Prostate gland (tissue), 2 donors: ENCODE results near the gene NTMT1.

Experiments used
- POLR2A ChIP-seq: fragments of 450-650 bp; IDR thresholded peaks from one replicate; pipeline ENCODE4 v1.6.1; 2016; ENCODE audit warnings: antibody characterized with exemption, mild to moderate bottlenecking
- TF ChIP-seq, protein P1 (sequence below), 4 experiments: fragments of 200-600 bp in 2 of 4; fragments of 450-650 bp in 2 of 4; sonication (generic) in 2 of 4; IDR thresholded peaks; 1 replicate in 3 of 4; 2 replicates in 1 of 4; pipeline ENCODE4 v1.5.1; 2016 to 2019; ENCODE audit warnings: antibody characterized with exemption in 4 of 4, mild to moderate bottlenecking in 2 of 4, moderate library complexity in 2 of 4

DNA sequence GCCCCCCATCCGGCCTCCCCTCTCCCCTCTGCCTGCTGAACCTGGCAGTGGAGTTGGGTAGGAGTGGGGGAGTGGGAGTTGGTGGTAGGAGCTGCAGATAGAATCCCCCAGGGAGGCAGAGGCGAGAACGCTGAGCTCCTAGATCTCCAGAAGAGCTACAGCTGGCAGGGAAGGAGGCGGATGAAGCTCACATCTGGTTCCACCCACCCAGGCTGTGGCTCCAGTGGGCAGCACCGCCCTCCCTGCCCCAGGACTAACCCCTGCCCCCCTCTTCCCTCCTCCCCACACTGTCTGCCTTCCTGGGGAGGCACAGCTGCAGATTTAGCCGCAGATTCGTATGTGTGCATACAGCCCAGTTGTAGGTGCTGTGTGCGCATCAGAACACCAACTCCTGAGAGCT lies 39.3 kb upstream of the NTMT1 start:
- TF ChIP-seq POLR2A = no peak
- TF ChIP-seq, protein P1, sequence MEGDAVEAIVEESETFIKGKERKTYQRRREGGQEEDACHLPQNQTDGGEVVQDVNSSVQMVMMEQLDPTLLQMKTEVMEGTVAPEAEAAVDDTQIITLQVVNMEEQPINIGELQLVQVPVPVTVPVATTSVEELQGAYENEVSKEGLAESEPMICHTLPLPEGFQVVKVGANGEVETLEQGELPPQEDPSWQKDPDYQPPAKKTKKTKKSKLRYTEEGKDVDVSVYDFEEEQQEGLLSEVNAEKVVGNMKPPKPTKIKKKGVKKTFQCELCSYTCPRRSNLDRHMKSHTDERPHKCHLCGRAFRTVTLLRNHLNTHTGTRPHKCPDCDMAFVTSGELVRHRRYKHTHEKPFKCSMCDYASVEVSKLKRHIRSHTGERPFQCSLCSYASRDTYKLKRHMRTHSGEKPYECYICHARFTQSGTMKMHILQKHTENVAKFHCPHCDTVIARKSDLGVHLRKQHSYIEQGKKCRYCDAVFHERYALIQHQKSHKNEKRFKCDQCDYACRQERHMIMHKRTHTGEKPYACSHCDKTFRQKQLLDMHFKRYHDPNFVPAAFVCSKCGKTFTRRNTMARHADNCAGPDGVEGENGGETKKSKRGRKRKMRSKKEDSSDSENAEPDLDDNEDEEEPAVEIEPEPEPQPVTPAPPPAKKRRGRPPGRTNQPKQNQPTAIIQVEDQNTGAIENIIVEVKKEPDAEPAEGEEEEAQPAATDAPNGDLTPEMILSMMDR (IDR thresholded peaks at IDR 0.05) = no peak
